ENCODE results near the gene PIGW. TPM values are rescaled to one million over a fixed set of nuclear protein-coding genes. Genes with fewer than 3 reads are reported as not detected.

PIGW gene
- total RNA-seq, 8 experiments from 2014 or later, result 3.3 to 27.2 (median 8.8) TPM

- no peaks in the 10 kb centered on the region for H3K4me1 ChIP-seq (replicated peaks in 1 of 2)
- no peak for ATAC-seq (replicated peaks in 6 of 8)
- H3K4me3 ChIP-seq, result no peak overlapping the region
- in situ Hi-C loops (cut with MboI; ENCODE audit: low pct_unique_long_range_greater_than_20kb in 2 of 9, low sequenced_read_pairs in 9 of 9, unreplicated experiment in 9 of 9), result no loop called here
- WGBS, 10 experiments, result 50 to 100% (median 95%) methylated on average over 1 to 6 of the region's 12 CpGs; no CpG with 5 or more reads in 4 of the 10 experiments
- H3K27ac ChIP-seq, result no peak overlapping the region
Measured at GRCh38 chr17:36575028-36575427, 40.2 kb downstream of the PIGW start.

- WGBS, 10 experiments, result 8 to 100% (median 90%) methylated on average over 1 to 2 of the region's 2 CpGs; no CpG with 5 or more reads in 1 of the 10 experiments
- Histone ChIP-seq H3K4me3 (no peak overlapping the region), H3K4me1 (replicated peaks in 1 of 2) (no peaks in the 10 kb centered on the region), H3K27ac (no peak overlapping the region)
- in situ Hi-C loops (cut with MboI; ENCODE audit: low pct_unique_long_range_greater_than_20kb in 2 of 9, low sequenced_read_pairs in 9 of 9, unreplicated experiment in 9 of 9), result no loop called here
- ATAC-seq (replicated peaks in 6 of 8), result peak in 3 of 8 experiments; percentile 82 to 94 (median 93)
Measured at GRCh38 chr17:36576793-36577192, 42.0 kb downstream of the PIGW start.

GRCh38 chr17:36578671-36579070, 43.9 kb downstream of the PIGW start:
- WGBS, 10 experiments, result 80 to 100% (median 100%) methylated on average over 1 to 2 of the region's 2 CpGs; no CpG with 5 or more reads in 1 of the 10 experiments

GRCh38 chr17:36583787-36584186, 49.0 kb downstream of the PIGW start:
- 0 to 100% (median 88%) methylated on average over 1 of the region's 1 CpG; no CpG with 5 or more reads in 5 of the 10 experiments for WGBS, 10 experiments
- H3K27ac ChIP-seq, result no peak overlapping the region

More at GRCh38 chr17:36578671-36579070, 43.9 kb downstream of the PIGW start:
- Histone ChIP-seq H3K27ac (no peak overlapping the region), H3K4me1 (replicated peaks in 1 of 2) (no peaks in the 10 kb centered on the region), H3K4me3 (no peak overlapping the region)
- ATAC-seq (replicated peaks in 6 of 8), result no peak
- in situ Hi-C loops (cut with MboI; ENCODE audit: low pct_unique_long_range_greater_than_20kb in 2 of 9, low sequenced_read_pairs in 9 of 9, unreplicated experiment in 9 of 9), result no loop called here

GRCh38 chr17:36586138-36586537, 51.4 kb downstream of the PIGW start:
- Histone ChIP-seq H3K4me1 (replicated peaks in 1 of 2) (peaks cover 0 to under 1% of the 10 kb centered on the region in 2 donors), H3K27ac (no peak overlapping the region), H3K4me3 (no peak overlapping the region)
- in situ Hi-C loops (cut with MboI; ENCODE audit: low pct_unique_long_range_greater_than_20kb in 2 of 9, low sequenced_read_pairs in 9 of 9, unreplicated experiment in 9 of 9), result no loop called here
- WGBS, 10 experiments, result 33 to 100% (median 96%) methylated on average over 1 to 2 of the region's 2 CpGs
- ATAC-seq (replicated peaks in 6 of 8), result no peak

More at GRCh38 chr17:36583787-36584186, 49.0 kb downstream of the PIGW start:
- H3K4me1 ChIP-seq (replicated peaks in 1 of 2), result no peaks in the 10 kb centered on the region
- H3K4me3 ChIP-seq, result no peak overlapping the region
- ATAC-seq (replicated peaks in 6 of 8), result no peak
- in situ Hi-C loops (cut with MboI; ENCODE audit: low pct_unique_long_range_greater_than_20kb in 2 of 9, low sequenced_read_pairs in 9 of 9, unreplicated experiment in 9 of 9), result no loop called here

Other genes with a start within 250 kb of the PIGW start
- 1 to 10 TPM in 1 of 8 experiments, under 1 TPM in 1, not detected in 6; 0.31 to 1.5 TPM for gene TBC1D3G, start 211.1 kb upstream of the PIGW start, total RNA-seq
- 1 to 10 TPM in 3 of 8 experiments, under 1 TPM in 1, not detected in 4; 0.87 to 3.7 (median 2.8) TPM for gene TBC1D3H, start 146.6 kb upstream of the PIGW start, total RNA-seq
- 10 to 100 TPM; 40.8 to 83.4 (median 64.4) TPM for gene ZNHIT3, start 48.3 kb upstream of the PIGW start, total RNA-seq
- 100 to 1,000 TPM in 1 of 8 experiments, 10 to 100 TPM in 7; 15.3 to 103 (median 31.1) TPM for gene MYO19, start 119 bp upstream of the PIGW start, total RNA-seq
- gene GGNBP2, start 9.9 kb downstream of the PIGW start, total RNA-seq, result 100 to 1,000 TPM in 1 of 8 experiments, 10 to 100 TPM in 7; 45.8 to 103 (median 62.8) TPM
- 10 to 100 TPM in 6 of 8 experiments, 1 to 10 TPM in 2; 6.8 to 32.3 (median 11.1) TPM for gene DHRS11, start 56.9 kb downstream of the PIGW start, total RNA-seq
- 10 to 100 TPM in 3 of 8 experiments, 1 to 10 TPM in 5; 2.3 to 15.1 (median 3.8) TPM for gene MRM1, start 66.6 kb downstream of the PIGW start, total RNA-seq